Hepatocyte (in vitro differentiated cells): Measurements from ENCODE around the gene ST14. TPM values are rescaled to one million over a fixed set of nuclear protein-coding genes. Genes with fewer than 3 reads are reported as not detected.

Source experiments
- DNase-seq: peaks from one replicate; pipeline ENCODE4 v3.0.0-alpha.2; 2016; ENCODE audit warnings: low spot score
- H2AFZ ChIP-seq: fragments of 200-600 bp; sonication (generic); 2 replicates; pipeline ENCODE4 v1.6.0; 2016; ENCODE audit warnings: antibody characterized with exemption, mild to moderate bottlenecking
- H3K27ac ChIP-seq: fragments of 200-600 bp; sonication (generic); 2 replicates; pipeline ENCODE4 v1.5.1; 2016; ENCODE audit warnings: mild to moderate bottlenecking
- H3K27me3 ChIP-seq: fragments of 200-600 bp; sonication (generic); 2 replicates; pipeline ENCODE4 v1.6.1; 2016
- H3K36me3 ChIP-seq: fragments of 200-600 bp; sonication (generic); replicated peaks from 2 replicates; pipeline ENCODE4 v1.5.1; 2016; ENCODE audit warnings: low read depth; ENCODE audit not compliant: insufficient read depth
- H3K4me1 ChIP-seq: fragments of 200-600 bp; sonication (generic); 2 replicates; pipeline ENCODE4 v1.5.1; 2016; ENCODE audit warnings: mild to moderate bottlenecking, moderate library complexity; ENCODE audit not compliant: insufficient read depth
- H3K4me2 ChIP-seq: fragments of 200-600 bp; sonication (generic); 2 replicates; pipeline ENCODE4 v1.6.0; 2016
- H3K4me3 ChIP-seq: fragments of 200-600 bp; sonication (generic); 2 replicates; pipeline ENCODE4 v1.5.1; 2016; ENCODE audit warnings: mild to moderate bottlenecking
- H3K79me2 ChIP-seq: fragments of 200-600 bp; sonication (generic); 2 replicates; pipeline ENCODE4 v1.6.0; 2017; ENCODE audit warnings: mild to moderate bottlenecking
- H3K9me2 ChIP-seq: fragments of 200-600 bp; sonication (generic); replicated peaks from 2 replicates; pipeline ENCODE4 v1.6.0; 2017; ENCODE audit warnings: mild to moderate bottlenecking; ENCODE audit not compliant: insufficient read depth
- H3K9me3 ChIP-seq: fragments of 200-600 bp; sonication (generic); 2 replicates; pipeline ENCODE4 v1.5.1; 2016; ENCODE audit warnings: low read depth, mild to moderate bottlenecking
- H4K20me1 ChIP-seq: fragments of 200-600 bp; sonication (generic); 2 replicates; pipeline ENCODE4 v1.6.0; 2016; ENCODE audit warnings: mild to moderate bottlenecking; ENCODE audit not compliant: insufficient read depth, poor library complexity, severe bottlenecking
- CTCF ChIP-seq: fragments of 200-600 bp; sonication (generic); IDR thresholded peaks from 2 replicates; pipeline ENCODE4 v1.5.1; 2016; ENCODE audit warnings: antibody characterized with exemption, mild to moderate bottlenecking; ENCODE audit not compliant: poor library complexity
- EZH2 ChIP-seq: fragments of 200-600 bp; sonication (generic); IDR thresholded peaks from 2 replicates; pipeline ENCODE4 v1.6.1; 2016; ENCODE audit warnings: antibody characterized with exemption, mild to moderate bottlenecking, borderline replicate concordance
- EZH2phosphoT487 ChIP-seq: fragments of 200-600 bp; sonication (generic); IDR thresholded peaks from one replicate; pipeline ENCODE4 v1.6.1; 2018; ENCODE audit warnings: antibody characterized with exemption, mild to moderate bottlenecking, low read depth, moderate library complexity; ENCODE audit not compliant: unreplicated experiment, severe bottlenecking
- WGBS: methylation state at CpG from one replicate; pipeline ENCODE4 v1.1.6; 2016; ENCODE audit warnings: low lambda C conversion rate; ENCODE audit errors: missing lambda C conversion rate; 5-methylcytosine and 5-hydroxymethylcytosine counted together
- polyA plus RNA-seq: library from polyadenylated mRNA; unstranded; fragments of >200 nt; fragmentation: Nextera tagmentation; extraction: Ambion mirVana; gene quantifications from 2 replicates; pipeline ENCODE4 v1.2.1, GENCODE V29; 2016
- total RNA-seq: library from RNA; depleted of rRNA; stranded (reverse); fragments of >200 nt; gene quantifications from 2 replicates; pipeline ENCODE4 v1.2.3, GENCODE V29; 2014

The ST14 gene
- total and polyA plus RNA-seq, 2 experiments from 2014 or later = 85.2 to 93.3 TPM

GRCh38 chr11:130178441-130179339, 19.1 kb downstream of the ST14 start:
- 87% methylated on average over 15 of the region's 16 CpGs for WGBS
- no peak overlapping the region for H3K4me2 ChIP-seq
- H4K20me1 ChIP-seq = no peaks in the 10 kb centered on the region
- H3K9me3 ChIP-seq = no peaks in the 10 kb centered on the region
- no peak for TF ChIP-seq CTCF
- TF ChIP-seq EZH2 = no peak
- no peak for TF ChIP-seq EZH2phosphoT487
- no peak overlapping the region for H2AFZ ChIP-seq
- peak overlapping the region; percentile 89 for H3K27ac ChIP-seq
- DNase-seq = no peak
- peaks cover 37% of the 10 kb centered on the region for H3K4me1 ChIP-seq
- no peaks in the 10 kb centered on the region for H3K27me3 ChIP-seq
- H3K4me3 ChIP-seq = no peak overlapping the region
- no peaks in the 10 kb centered on the region for H3K36me3 ChIP-seq
- H3K79me2 ChIP-seq = peaks cover 67% of the 10 kb centered on the region
- H3K9me2 ChIP-seq = no peaks in the 10 kb centered on the region

GRCh38 chr11:130179396-130180306, 20.1 kb downstream of the ST14 start:
- DNase-seq = peak; percentile 63
- no peaks in the 10 kb centered on the region for H3K9me3 ChIP-seq
- H3K4me3 ChIP-seq = no peak overlapping the region
- no peaks in the 10 kb centered on the region for H3K36me3 ChIP-seq
- no peaks in the 10 kb centered on the region for H4K20me1 ChIP-seq
- peaks cover 37% of the 10 kb centered on the region for H3K4me1 ChIP-seq
- 81% methylated on average over 21 of the region's 21 CpGs for WGBS
- H3K9me2 ChIP-seq = no peaks in the 10 kb centered on the region
- no peak overlapping the region for H2AFZ ChIP-seq
- TF ChIP-seq CTCF (no peak), EZH2 (no peak), EZH2phosphoT487 (no peak)
- no peaks in the 10 kb centered on the region for H3K27me3 ChIP-seq
- H3K4me2 ChIP-seq = peak overlapping the region; percentile 64
- H3K79me2 ChIP-seq = peaks cover 67% of the 10 kb centered on the region
- H3K27ac ChIP-seq = peak overlapping the region; percentile 89

GRCh38 chr11:130180491-130180890, 20.9 kb downstream of the ST14 start:
- DNase-seq = peak; percentile 70
- Histone ChIP-seq H3K4me1 (peaks cover 37% of the 10 kb centered on the region), H3K36me3 (no peaks in the 10 kb centered on the region), H4K20me1 (no peaks in the 10 kb centered on the region), H3K9me2 (no peaks in the 10 kb centered on the region), H3K4me3 (no peak overlapping the region), H3K9me3 (no peaks in the 10 kb centered on the region), H3K79me2 (peaks cover 67% of the 10 kb centered on the region), H3K4me2 (peak overlapping the region; percentile 64), H2AFZ (no peak overlapping the region), H3K27ac (peak overlapping the region; percentile 89), H3K27me3 (no peaks in the 10 kb centered on the region)
- WGBS = 50% methylated on average over 4 of the region's 4 CpGs
- TF ChIP-seq CTCF (no peak), EZH2phosphoT487 (no peak), EZH2 (no peak)
